GM18498 (cell line): ENCODE results near the gene KIF20B.

Experiments
- ATAC-seq: cut with Tn5 transposase; IDR thresholded peaks from one replicate; pipeline ENCODE4 v1.9.1; 2021; ENCODE audit warnings: mild to moderate bottlenecking, moderate library complexity; ENCODE audit not compliant: unreplicated experiment

The KIF20B gene

GRCh38 chr10:89701242-89702120 is at the start of gene KIF20B:
Gene KIF20B, plus strand, starts transcription at chr10:89701590. Its CDS starts 3,705 bp downstream, at chr10:89705295.
- ATAC-seq = peak; percentile 98

GRCh38 chr10:89651916-89652573 is 49.3 kb upstream of the KIF20B start:
- ATAC-seq = peak; percentile 59

GRCh38 chr10:89652806-89653370 is 48.5 kb upstream of the KIF20B start:
- ATAC-seq = no peak

GRCh38 chr10:89653410-89653869 is 48.0 kb upstream of the KIF20B start:
- ATAC-seq = peak; percentile 66

- ATAC-seq = no peak
Measured at GRCh38 chr10:89655722-89656121, 45.7 kb upstream of the KIF20B start.

- ATAC-seq = no peak
Measured at GRCh38 chr10:89657302-89657701, 44.1 kb upstream of the KIF20B start.

- no peak for ATAC-seq
Measured at GRCh38 chr10:89659143-89660131, 42.0 kb upstream of the KIF20B start.

- no peak for ATAC-seq
Measured at GRCh38 chr10:89662596-89662995, 38.8 kb upstream of the KIF20B start.

- no peak for ATAC-seq
Measured at GRCh38 chr10:89663144-89663543, 38.2 kb upstream of the KIF20B start.

GRCh38 chr10:89664203-89664602 is 37.2 kb upstream of the KIF20B start:
- no peak for ATAC-seq

GRCh38 chr10:89665302-89665701 is 36.1 kb upstream of the KIF20B start:
- no peak for ATAC-seq

GRCh38 chr10:89666138-89666537 is 35.3 kb upstream of the KIF20B start:
- ATAC-seq = no peak

GRCh38 chr10:89668386-89669071 is 32.9 kb upstream of the KIF20B start:
- no peak for ATAC-seq

GRCh38 chr10:89669985-89670384 is 31.4 kb upstream of the KIF20B start:
- no peak for ATAC-seq

- no peak for ATAC-seq
Measured at GRCh38 chr10:89670926-89671325, 30.5 kb upstream of the KIF20B start.

- no peak for ATAC-seq
Measured at GRCh38 chr10:89677341-89677740, 24.0 kb upstream of the KIF20B start.

- no peak for ATAC-seq
Measured at GRCh38 chr10:89679986-89680385, 21.4 kb upstream of the KIF20B start.

GRCh38 chr10:89683883-89684282 is 17.5 kb upstream of the KIF20B start:
- no peak for ATAC-seq

- no peak for ATAC-seq
Measured at GRCh38 chr10:89684604-89685003, 16.8 kb upstream of the KIF20B start.

- no peak for ATAC-seq
Measured at GRCh38 chr10:89685936-89686335, 15.5 kb upstream of the KIF20B start.
